Ishikawa (cell line): ENCODE data around the gene CDK12.

Source experiments
- CREB1 ChIP-seq: IDR thresholded peaks from 2 replicates; pipeline ENCODE4 v1.6.1; 2012; ENCODE audit warnings: low read depth
- EGR1 ChIP-seq: IDR thresholded peaks from 2 replicates; pipeline ENCODE4 v1.6.1; 2012
- EP300 ChIP-seq: IDR thresholded peaks from 2 replicates; pipeline ENCODE4 v1.6.1; 2012; ENCODE audit warnings: borderline replicate concordance
- FOXM1 ChIP-seq: IDR thresholded peaks from 2 replicates; pipeline ENCODE4 v1.6.1; 2012; ENCODE audit warnings: low read depth, borderline replicate concordance
- NFIC ChIP-seq: IDR thresholded peaks from 2 replicates; pipeline ENCODE4 v1.6.1; 2012
- RAD21 ChIP-seq: IDR thresholded peaks from 2 replicates; pipeline ENCODE4 v1.6.1; 2012; ENCODE audit warnings: low read depth
- TAF1 ChIP-seq: IDR thresholded peaks from 2 replicates; pipeline ENCODE4 v1.6.1; 2012; ENCODE audit warnings: low read depth, mild to moderate bottlenecking
- YY1 ChIP-seq: IDR thresholded peaks from 2 replicates; pipeline ENCODE4 v1.6.1; 2012; ENCODE audit warnings: low read depth
- TF ChIP-seq, protein P1 (sequence below): IDR thresholded peaks from 2 replicates; pipeline ENCODE4 v1.6.1; 2012
- TF ChIP-seq, protein P2 (sequence below): IDR thresholded peaks from 2 replicates; pipeline ENCODE4 v1.6.1; 2012
- TF ChIP-seq, protein P3 (sequence below): IDR thresholded peaks from 2 replicates; pipeline ENCODE4 v1.6.1; 2012; ENCODE audit warnings: low read depth, mild to moderate bottlenecking

DNA sequence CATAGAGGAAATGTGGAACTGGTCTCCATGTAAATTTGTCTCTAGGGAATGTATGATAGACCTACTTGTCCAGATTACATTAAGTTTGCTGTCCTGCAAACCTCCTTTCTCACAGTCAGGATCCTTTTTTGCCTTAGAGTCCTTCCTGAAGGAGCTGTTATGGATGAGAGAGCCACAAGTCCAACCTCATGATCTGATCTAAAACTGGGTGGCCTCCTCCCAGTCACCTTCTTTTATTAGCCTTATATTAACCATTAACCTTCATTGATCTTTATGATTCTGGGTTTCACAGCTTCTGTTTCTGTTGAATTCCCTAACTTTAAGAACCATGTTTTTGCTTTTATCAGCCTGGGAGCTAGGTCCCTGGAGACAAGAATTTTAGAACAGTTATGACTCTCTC lies 82.4 kb downstream of the CDK12 start:
- TF ChIP-seq EP300 = no peak
- no peak for TF ChIP-seq CREB1
- TF ChIP-seq, protein P1, sequence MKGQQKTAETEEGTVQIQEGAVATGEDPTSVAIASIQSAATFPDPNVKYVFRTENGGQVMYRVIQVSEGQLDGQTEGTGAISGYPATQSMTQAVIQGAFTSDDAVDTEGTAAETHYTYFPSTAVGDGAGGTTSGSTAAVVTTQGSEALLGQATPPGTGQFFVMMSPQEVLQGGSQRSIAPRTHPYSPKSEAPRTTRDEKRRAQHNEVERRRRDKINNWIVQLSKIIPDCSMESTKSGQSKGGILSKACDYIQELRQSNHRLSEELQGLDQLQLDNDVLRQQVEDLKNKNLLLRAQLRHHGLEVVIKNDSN = no peak
- TF ChIP-seq, protein P2, sequence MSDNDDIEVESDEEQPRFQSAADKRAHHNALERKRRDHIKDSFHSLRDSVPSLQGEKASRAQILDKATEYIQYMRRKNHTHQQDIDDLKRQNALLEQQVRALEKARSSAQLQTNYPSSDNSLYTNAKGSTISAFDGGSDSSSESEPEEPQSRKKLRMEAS = no peak
- no peak for TF ChIP-seq RAD21
- no peak for TF ChIP-seq TAF1
- TF ChIP-seq, protein P3, sequence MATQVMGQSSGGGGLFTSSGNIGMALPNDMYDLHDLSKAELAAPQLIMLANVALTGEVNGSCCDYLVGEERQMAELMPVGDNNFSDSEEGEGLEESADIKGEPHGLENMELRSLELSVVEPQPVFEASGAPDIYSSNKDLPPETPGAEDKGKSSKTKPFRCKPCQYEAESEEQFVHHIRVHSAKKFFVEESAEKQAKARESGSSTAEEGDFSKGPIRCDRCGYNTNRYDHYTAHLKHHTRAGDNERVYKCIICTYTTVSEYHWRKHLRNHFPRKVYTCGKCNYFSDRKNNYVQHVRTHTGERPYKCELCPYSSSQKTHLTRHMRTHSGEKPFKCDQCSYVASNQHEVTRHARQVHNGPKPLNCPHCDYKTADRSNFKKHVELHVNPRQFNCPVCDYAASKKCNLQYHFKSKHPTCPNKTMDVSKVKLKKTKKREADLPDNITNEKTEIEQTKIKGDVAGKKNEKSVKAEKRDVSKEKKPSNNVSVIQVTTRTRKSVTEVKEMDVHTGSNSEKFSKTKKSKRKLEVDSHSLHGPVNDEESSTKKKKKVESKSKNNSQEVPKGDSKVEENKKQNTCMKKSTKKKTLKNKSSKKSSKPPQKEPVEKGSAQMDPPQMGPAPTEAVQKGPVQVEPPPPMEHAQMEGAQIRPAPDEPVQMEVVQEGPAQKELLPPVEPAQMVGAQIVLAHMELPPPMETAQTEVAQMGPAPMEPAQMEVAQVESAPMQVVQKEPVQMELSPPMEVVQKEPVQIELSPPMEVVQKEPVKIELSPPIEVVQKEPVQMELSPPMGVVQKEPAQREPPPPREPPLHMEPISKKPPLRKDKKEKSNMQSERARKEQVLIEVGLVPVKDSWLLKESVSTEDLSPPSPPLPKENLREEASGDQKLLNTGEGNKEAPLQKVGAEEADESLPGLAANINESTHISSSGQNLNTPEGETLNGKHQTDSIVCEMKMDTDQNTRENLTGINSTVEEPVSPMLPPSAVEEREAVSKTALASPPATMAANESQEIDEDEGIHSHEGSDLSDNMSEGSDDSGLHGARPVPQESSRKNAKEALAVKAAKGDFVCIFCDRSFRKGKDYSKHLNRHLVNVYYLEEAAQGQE = no peak
- TF ChIP-seq YY1 = no peak
- no peak for TF ChIP-seq FOXM1
- TF ChIP-seq EGR1 = no peak
- TF ChIP-seq NFIC = no peak
